ENCODE results near the gene KLHL40. TPM values are rescaled to one million over a fixed set of nuclear protein-coding genes. Genes with fewer than 3 reads are reported as not detected.

KLHL40 gene
- total and polyA plus RNA-seq, 2 donors (not counting 1 experiment from before 2014, with no cell fraction given), result not detected

- peaks cover 17% of the 10 kb centered on the region for H3K36me3 ChIP-seq (ENCODE audit: control insufficient read depth, insufficient read depth, low read length)
- no peak overlapping the region for H3K4me2 ChIP-seq (ENCODE audit: extremely low read depth, insufficient read depth, low read length)
- no peaks in the 10 kb centered on the region for H4K20me1 ChIP-seq (ENCODE audit: control insufficient read depth, extremely low read depth, insufficient read depth, low read length)
- DNase-seq (ENCODE audit: low read depth in 2 of 2), result no peak
- H3K9me3 ChIP-seq (ENCODE audit: control insufficient read depth, insufficient read depth, low read depth, low read length), result no peaks in the 10 kb centered on the region
- no peaks in the 10 kb centered on the region for H3K27me3 ChIP-seq (ENCODE audit: control insufficient read depth, insufficient read depth, low read length)
- peaks cover 4% of the 10 kb centered on the region for H3K4me1 ChIP-seq (ENCODE audit: control insufficient read depth, extremely low read depth, insufficient read depth, low read length)
- H3K27ac ChIP-seq (ENCODE audit: insufficient read depth, low read length), result no peak overlapping the region
- H2AFZ ChIP-seq (ENCODE audit: low read length), result no peak overlapping the region
- peaks cover 3% of the 10 kb centered on the region for H3K79me2 ChIP-seq (ENCODE audit: control insufficient read depth, insufficient read depth, low read length)
- H3K4me3 ChIP-seq (replicated peaks in 1 of 4; ENCODE audit: control extremely low read depth in 1 of 4, insufficient read depth in 1 of 4, low read depth in 3 of 4, low read length in 4 of 4), result no peak overlapping the region
- no peak overlapping the region for H3K9ac ChIP-seq (ENCODE audit: insufficient read depth, low read length)
- TF ChIP-seq EZH2 (IDR thresholded peaks at IDR 0.05; ENCODE audit: low read length, missing control alignments) (no peak), CTCF (conservative IDR thresholded peaks at IDR 0.05 in 1 of 2, IDR thresholded peaks at IDR 0.05 in 1 of 2; ENCODE audit: low read depth in 1 of 2, low read length in 2 of 2) (no peak)
These were observed 23.7 kb upstream of the KLHL40 start for GRCh38 chr3:42661593-42662022.

DNA sequence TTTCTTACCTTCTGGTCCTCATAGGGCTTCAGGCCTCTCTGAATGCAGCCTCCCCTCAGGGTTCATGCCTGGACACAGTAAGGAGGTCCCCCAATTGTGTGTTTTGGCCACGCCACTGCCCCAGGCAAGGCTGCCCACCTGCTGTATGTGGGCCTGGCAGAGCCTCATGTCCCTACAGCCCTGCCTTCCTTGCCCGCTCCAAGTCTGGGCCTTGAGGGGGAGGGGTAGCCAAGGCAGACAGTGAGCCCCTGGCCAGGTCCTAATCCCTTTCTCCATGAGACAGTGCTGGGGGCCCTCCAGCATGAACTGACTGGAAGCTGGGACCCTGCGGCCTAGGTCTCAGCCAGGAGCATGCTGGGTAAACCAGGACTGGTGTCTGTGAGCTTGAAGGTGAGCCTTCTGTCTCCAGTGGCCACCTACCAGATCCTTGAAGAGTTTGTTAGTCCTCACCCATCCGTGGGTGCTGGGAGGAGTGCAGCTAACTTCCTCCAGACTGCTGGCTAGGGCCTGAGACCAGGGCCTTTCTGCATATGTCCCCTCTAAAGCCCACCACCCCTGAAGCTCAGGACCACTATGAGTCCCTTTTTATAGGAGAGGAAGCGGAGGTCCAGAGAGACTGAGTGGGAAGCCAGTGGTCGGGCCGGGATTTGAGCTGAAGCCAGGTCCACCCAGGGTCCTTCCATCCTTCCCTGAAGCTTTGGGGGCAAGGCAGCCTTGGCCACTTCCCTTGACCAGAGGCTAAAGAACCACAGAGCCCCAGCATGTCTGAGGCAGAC, 23.1 kb upstream of the KLHL40 start:
- no peak overlapping the region for H3K4me2 ChIP-seq (ENCODE audit: extremely low read depth, insufficient read depth, low read length)
- no peaks in the 10 kb centered on the region for H3K79me2 ChIP-seq (ENCODE audit: control insufficient read depth, insufficient read depth, low read length)
- TF ChIP-seq EZH2 (IDR thresholded peaks at IDR 0.05; ENCODE audit: low read length, missing control alignments), result no peak
- no peak overlapping the region for H3K4me3 ChIP-seq (replicated peaks in 1 of 4; ENCODE audit: control extremely low read depth in 1 of 4, insufficient read depth in 1 of 4, low read depth in 3 of 4, low read length in 4 of 4)
- H4K20me1 ChIP-seq (ENCODE audit: control insufficient read depth, extremely low read depth, insufficient read depth, low read length), result no peaks in the 10 kb centered on the region
- peaks cover 4% of the 10 kb centered on the region for H3K4me1 ChIP-seq (ENCODE audit: control insufficient read depth, extremely low read depth, insufficient read depth, low read length)
- DNase-seq (ENCODE audit: low read depth in 2 of 2), result no peak
- H3K9ac ChIP-seq (ENCODE audit: insufficient read depth, low read length), result no peak overlapping the region
- H3K36me3 ChIP-seq (ENCODE audit: control insufficient read depth, insufficient read depth, low read length), result peaks cover 17% of the 10 kb centered on the region
- H3K27me3 ChIP-seq (ENCODE audit: control insufficient read depth, insufficient read depth, low read length), result no peaks in the 10 kb centered on the region
- H3K9me3 ChIP-seq (ENCODE audit: control insufficient read depth, insufficient read depth, low read depth, low read length), result no peaks in the 10 kb centered on the region
- no peak overlapping the region for H3K27ac ChIP-seq (ENCODE audit: insufficient read depth, low read length)
- H2AFZ ChIP-seq (ENCODE audit: low read length), result no peak overlapping the region

GRCh38 chr3:42662813-42663535, 22.4 kb upstream of the KLHL40 start:
- Histone ChIP-seq H3K36me3 (ENCODE audit: control insufficient read depth, insufficient read depth, low read length) (peaks cover 17% of the 10 kb centered on the region), H3K27ac (ENCODE audit: insufficient read depth, low read length) (no peak overlapping the region), H4K20me1 (ENCODE audit: control insufficient read depth, extremely low read depth, insufficient read depth, low read length) (no peaks in the 10 kb centered on the region), H3K4me3 (replicated peaks in 1 of 4; ENCODE audit: control extremely low read depth in 1 of 4, insufficient read depth in 1 of 4, low read depth in 3 of 4, low read length in 4 of 4) (no peak overlapping the region), H3K4me1 (ENCODE audit: control insufficient read depth, extremely low read depth, insufficient read depth, low read length) (peaks cover 4% of the 10 kb centered on the region), H3K27me3 (ENCODE audit: control insufficient read depth, insufficient read depth, low read length) (no peaks in the 10 kb centered on the region), H3K4me2 (ENCODE audit: extremely low read depth, insufficient read depth, low read length) (no peak overlapping the region), H3K9ac (ENCODE audit: insufficient read depth, low read length) (no peak overlapping the region), H3K9me3 (ENCODE audit: control insufficient read depth, insufficient read depth, low read depth, low read length) (no peaks in the 10 kb centered on the region), H3K79me2 (ENCODE audit: control insufficient read depth, insufficient read depth, low read length) (no peaks in the 10 kb centered on the region), H2AFZ (ENCODE audit: low read length) (no peak overlapping the region)
- TF ChIP-seq EZH2 (IDR thresholded peaks at IDR 0.05; ENCODE audit: low read length, missing control alignments), result no peak
- TF ChIP-seq CTCF (conservative IDR thresholded peaks at IDR 0.05 in 1 of 2, IDR thresholded peaks at IDR 0.05 in 1 of 2; ENCODE audit: low read depth in 1 of 2, low read length in 2 of 2), result no peak
- DNase-seq (ENCODE audit: low read depth in 2 of 2), result no peak

All from fibroblast of lung (primary cell).